A549 treated with Mapracorat at 1 μM for 4 hours (cell line): ENCODE measurements around the gene ARL4C. TPM values are rescaled to one million over a fixed set of nuclear protein-coding genes. Genes with fewer than 3 reads are reported as not detected.

Experiments
- total RNA-seq: library from RNA; stranded (reverse); fragments of 200-300 nt; extraction: Qiagen RNA extraction; gene quantifications from 5 replicates; pipeline ENCODE4 v1.2.3, GENCODE V29; 2022

ARL4C gene
- 44.7 to 62.4 TPM (median 54.2 TPM) in 5 replicates for total RNA-seq

DNA sequence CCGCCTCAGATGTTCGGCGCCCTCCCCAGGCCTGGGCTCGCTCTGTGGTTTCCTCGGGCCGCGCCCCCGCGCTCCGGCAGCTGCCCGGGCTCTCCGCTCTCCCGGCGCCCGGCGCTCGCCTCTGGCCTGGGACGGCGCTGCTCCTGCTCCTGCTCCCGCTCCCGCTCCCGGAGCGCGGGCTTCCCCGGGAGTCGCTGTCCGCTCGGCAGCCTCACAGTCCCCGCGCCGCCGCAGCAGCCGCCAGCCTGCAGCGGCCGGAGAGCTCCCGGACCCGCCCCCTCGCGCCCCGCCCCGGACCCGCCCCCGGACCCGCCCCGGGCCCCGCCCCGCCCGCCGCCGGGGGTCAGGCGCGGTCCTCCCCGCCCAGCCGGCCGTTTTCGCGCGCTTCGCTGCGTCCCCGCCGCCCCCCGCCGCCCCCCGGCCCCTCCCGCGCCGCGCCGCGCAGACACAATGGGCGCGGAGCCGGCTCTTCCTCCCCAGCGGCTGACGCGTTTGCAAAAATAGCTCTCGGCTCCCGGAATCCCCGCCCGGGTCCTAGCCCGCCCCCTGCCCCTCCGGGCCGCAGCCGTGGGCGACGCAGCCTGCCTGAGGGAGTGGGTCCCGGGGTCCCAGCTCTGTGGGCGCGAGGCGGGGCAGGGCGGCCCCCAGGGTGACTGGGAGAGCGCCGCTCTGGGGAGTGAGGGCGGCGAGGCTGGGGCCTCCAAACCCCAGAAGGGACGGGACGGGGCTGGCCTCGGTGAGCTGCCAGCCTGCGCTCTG lies at the start of gene ARL4C:
ARL4C (minus strand) TSS at position 247 of the 759 bp plus-strand sequence. CDS start 495 bp downstream, outside the sequence.

